Prostate gland (tissue), 2 donors: ENCODE data around the gene PMFBP1. TPM values are rescaled to one million over a fixed set of nuclear protein-coding genes. Genes with fewer than 3 reads are reported as not detected.
A peak's percentile ranks its signal among the peaks of the same experiment; 100 is the strongest.

ENCODE experiments used
- DNase-seq: peaks from one replicate; pipeline ENCODE4 v3.0.0-alpha.2; 2019; ENCODE audit warnings: low spot score
- H3K27ac ChIP-seq, 2 donors: fragments of 200-600 bp; sonication (generic); 2 replicates each; pipeline ENCODE4 v1.5.1; 2017 to 2019
- H3K27me3 ChIP-seq: fragments of 200-600 bp; sonication (generic); replicated peaks from 2 replicates; pipeline ENCODE4 v1.5.1; 2019; ENCODE audit not compliant: insufficient read depth
- H3K36me3 ChIP-seq, 2 donors: fragments of 200-600 bp; sonication (generic); 1 replicate in 1 of 2; 2 replicates in 1 of 2; pipeline versions ENCODE4 v1.5.1 to v1.8.1; 2017 to 2019
- H3K4me1 ChIP-seq: fragments of 200-600 bp; sonication (generic); replicated peaks from 2 replicates; pipeline ENCODE4 v1.5.1; 2019
- H3K4me3 ChIP-seq, 2 donors: fragments of 200-600 bp; sonication (generic); 2 replicates each; pipeline ENCODE4 v1.5.1; 2017 to 2019
- H3K9me3 ChIP-seq: fragments of 200-600 bp; sonication (generic); 2 replicates; pipeline ENCODE4 v1.5.1; 2017
- CTCF ChIP-seq, 4 experiments: fragments of 200-600 bp in 2 of 4; fragments of 450-650 bp in 2 of 4; sonication (generic) in 2 of 4; IDR thresholded peaks; 1 replicate in 3 of 4; 2 replicates in 1 of 4; pipeline ENCODE4 v1.5.1; 2016 to 2019; ENCODE audit warnings: antibody characterized with exemption in 4 of 4, mild to moderate bottlenecking in 2 of 4, moderate library complexity in 2 of 4
- POLR2A ChIP-seq: fragments of 450-650 bp; IDR thresholded peaks from one replicate; pipeline ENCODE4 v1.6.1; 2016; ENCODE audit warnings: antibody characterized with exemption, mild to moderate bottlenecking
- POLR2AphosphoS5 ChIP-seq: sonication (generic); formaldehyde crosslinking; IDR thresholded peaks from one replicate; pipeline ENCODE4 v1.6.1; 2017; ENCODE audit warnings: antibody characterized with exemption
- WGBS: methylation state at CpG from one replicate; pipeline ENCODE4 v1.1.5; 2018; 5-methylcytosine and 5-hydroxymethylcytosine counted together
- intact Hi-C: fragments of 100-400 bp; cut with DNase I; formaldehyde crosslinking; loops from one replicate; pipeline ENCODE4 v1.14.2; 2022
- total RNA-seq, 2 donors: library from RNA; depleted of rRNA; stranded (reverse); fragments of >200 nt; gene quantifications; one replicate each; pipeline ENCODE4 v1.1.0, GENCODE V29; 2016

PMFBP1 gene
- total RNA-seq, 2 donors from 2014 or later = 1.7 to 5.2 TPM

- no peaks in the 10 kb centered on the region for H3K27me3 ChIP-seq
- intact Hi-C loops = no loop called here
- no peak for DNase-seq
- H3K4me1 ChIP-seq = peaks cover 9% of the 10 kb centered on the region
- no peak overlapping the region for H3K27ac ChIP-seq
- no peak overlapping the region for H3K4me3 ChIP-seq
- TF ChIP-seq CTCF (IDR thresholded peaks at IDR 0.05) (no peak), POLR2AphosphoS5 (no peak), POLR2A (no peak)
- H3K9me3 ChIP-seq = no peaks in the 10 kb centered on the region
- 90% methylated on average over 3 of the region's 3 CpGs for WGBS
- H3K36me3 ChIP-seq = no peaks in the 10 kb centered on the region
These were observed 34.3 kb upstream of the PMFBP1 start for GRCh38 chr16:72206299-72206698.

GRCh38 chr16:72203401-72203800, 31.4 kb upstream of the PMFBP1 start:
- intact Hi-C loops = no loop called here
- no peaks in the 10 kb centered on the region for H3K9me3 ChIP-seq
- peaks cover 9% of the 10 kb centered on the region for H3K4me1 ChIP-seq
- WGBS = 56% methylated on average over 6 of the region's 6 CpGs
- H3K27me3 ChIP-seq = no peaks in the 10 kb centered on the region
- no peak for TF ChIP-seq POLR2AphosphoS5
- TF ChIP-seq CTCF (IDR thresholded peaks at IDR 0.05) = no peak
- no peak for TF ChIP-seq POLR2A
- no peak overlapping the region for H3K4me3 ChIP-seq
- no peaks in the 10 kb centered on the region for H3K36me3 ChIP-seq
- no peak for DNase-seq
- H3K27ac ChIP-seq = no peak overlapping the region

- H3K27ac ChIP-seq = no peak overlapping the region
- peaks cover 9% of the 10 kb centered on the region for H3K4me1 ChIP-seq
- no peak overlapping the region for H3K4me3 ChIP-seq
- no peaks in the 10 kb centered on the region for H3K9me3 ChIP-seq
- WGBS = 55% methylated on average over 2 of the region's 2 CpGs
- TF ChIP-seq CTCF (IDR thresholded peaks at IDR 0.05) = no peak
- TF ChIP-seq POLR2AphosphoS5 = no peak
- TF ChIP-seq POLR2A = no peak
- intact Hi-C loops = no loop called here
- no peaks in the 10 kb centered on the region for H3K36me3 ChIP-seq
- no peaks in the 10 kb centered on the region for H3K27me3 ChIP-seq
- DNase-seq = no peak
These were observed 30.1 kb upstream of the PMFBP1 start for GRCh38 chr16:72202014-72202413.

- 45% methylated on average over 2 of the region's 2 CpGs for WGBS
- no peaks in the 10 kb centered on the region for H3K9me3 ChIP-seq
- H3K4me3 ChIP-seq = no peak overlapping the region
- H3K4me1 ChIP-seq = peaks cover 9% of the 10 kb centered on the region
- DNase-seq = peak; percentile 24
- no peak overlapping the region for H3K27ac ChIP-seq
- TF ChIP-seq POLR2AphosphoS5 (peak; percentile 53), POLR2A (no peak)
- no peaks in the 10 kb centered on the region for H3K27me3 ChIP-seq
- intact Hi-C loops = no loop called here
- no peaks in the 10 kb centered on the region for H3K36me3 ChIP-seq
These were observed 29.4 kb upstream of the PMFBP1 start for GRCh38 chr16:72201387-72201786.

GRCh38 chr16:72199761-72200337, 27.9 kb upstream of the PMFBP1 start:
- Histone ChIP-seq H3K4me3 (no peak overlapping the region), H3K4me1 (peaks cover 9% of the 10 kb centered on the region), H3K36me3 (no peaks in the 10 kb centered on the region), H3K9me3 (no peaks in the 10 kb centered on the region), H3K27me3 (no peaks in the 10 kb centered on the region), H3K27ac (no peak overlapping the region)
- DNase-seq = no peak
- TF ChIP-seq POLR2AphosphoS5 (no peak), CTCF (IDR thresholded peaks at IDR 0.05) (no peak), POLR2A (no peak)
- intact Hi-C loops = no loop called here
- WGBS = 91% methylated on average over 5 of the region's 5 CpGs
